Ishikawa (cell line): Measurements from ENCODE around the gene GAS5.

Experiments used
- CEBPB ChIP-seq: IDR thresholded peaks from 2 replicates; pipeline ENCODE4 v1.6.1; 2012
- CREB1 ChIP-seq: IDR thresholded peaks from 2 replicates; pipeline ENCODE4 v1.6.1; 2012; ENCODE audit warnings: low read depth
- EGR1 ChIP-seq: IDR thresholded peaks from 2 replicates; pipeline ENCODE4 v1.6.1; 2012
- EP300 ChIP-seq: IDR thresholded peaks from 2 replicates; pipeline ENCODE4 v1.6.1; 2012; ENCODE audit warnings: borderline replicate concordance
- FOXM1 ChIP-seq: IDR thresholded peaks from 2 replicates; pipeline ENCODE4 v1.6.1; 2012; ENCODE audit warnings: low read depth, borderline replicate concordance
- MAX ChIP-seq: IDR thresholded peaks from 2 replicates; pipeline ENCODE4 v1.6.1; 2012
- NFIC ChIP-seq: IDR thresholded peaks from 2 replicates; pipeline ENCODE4 v1.6.1; 2012
- RAD21 ChIP-seq: IDR thresholded peaks from 2 replicates; pipeline ENCODE4 v1.6.1; 2012; ENCODE audit warnings: low read depth
- REST ChIP-seq: IDR thresholded peaks from 2 replicates; pipeline ENCODE4 v1.6.1; 2012; ENCODE audit warnings: low read depth, mild to moderate bottlenecking
- TAF1 ChIP-seq: IDR thresholded peaks from 2 replicates; pipeline ENCODE4 v1.6.1; 2012; ENCODE audit warnings: low read depth, mild to moderate bottlenecking
- TCF12 ChIP-seq: IDR thresholded peaks from 2 replicates; pipeline ENCODE4 v1.6.1; 2012; ENCODE audit warnings: low read depth
- USF1 ChIP-seq: IDR thresholded peaks from 2 replicates; pipeline ENCODE4 v1.6.1; 2012
- YY1 ChIP-seq: IDR thresholded peaks from 2 replicates; pipeline ENCODE4 v1.6.1; 2012; ENCODE audit warnings: low read depth
- ZBTB7A ChIP-seq: IDR thresholded peaks from 2 replicates; pipeline ENCODE4 v1.6.1; 2012; ENCODE audit warnings: low read depth

GRCh38 chr1:173861731-173862145, 6.1 kb downstream of the GAS5 start:
- no peak for TF ChIP-seq REST
- no peak for TF ChIP-seq FOXM1
- no peak for TF ChIP-seq RAD21
- peak; percentile 15; the same call in 1 of the 2 replicates for TF ChIP-seq TCF12
- TF ChIP-seq USF1: no peak
- TF ChIP-seq TAF1: no peak
- no peak for TF ChIP-seq EP300
- no peak for TF ChIP-seq CEBPB
- no peak for TF ChIP-seq EGR1
- TF ChIP-seq CREB1: no peak
- TF ChIP-seq NFIC: no peak
- TF ChIP-seq MAX: no peak
- no peak for TF ChIP-seq YY1
- TF ChIP-seq ZBTB7A: no peak
